Measurements from ENCODE around the gene TRIM45.
"Not testable (repeated sequence)": the region's sequence is repeated elsewhere in the genome, so short reads cannot be mapped to it uniquely, and the experiment has no call there.

Gene TRIM45

GRCh38 chr1:117105722-117106121, 15.8 kb downstream of the TRIM45 start:
- no peak for DNase-seq
- peaks cover 16% of the 10 kb centered on the region for H3K36me3 ChIP-seq
- no peak for TF ChIP-seq CTCF (IDR thresholded peaks at IDR 0.05; ENCODE audit: low read depth, low read length)

GRCh38 chr1:117104986-117105385, 16.6 kb downstream of the TRIM45 start:
- peaks cover 19% of the 10 kb centered on the region for H3K36me3 ChIP-seq

More at GRCh38 chr1:117105722-117106121, 15.8 kb downstream of the TRIM45 start:
- Histone ChIP-seq H3K27ac (no peak overlapping the region), H3K9me3 (ENCODE audit: severe bottlenecking) (no peaks in the 10 kb centered on the region), H3K4me3 (ENCODE audit: low read depth, low read length) (no peak overlapping the region), H3K27me3 (ENCODE audit: insufficient read depth, low read depth, severe bottlenecking) (no peaks in the 10 kb centered on the region)

GRCh38 chr1:117101858-117102257, 19.7 kb downstream of the TRIM45 start:
- H3K4me3 ChIP-seq (ENCODE audit: low read depth, low read length); H3K27ac ChIP-seq; DNase-seq; H3K9me3 ChIP-seq (ENCODE audit: severe bottlenecking); H3K27me3 ChIP-seq (ENCODE audit: insufficient read depth, low read depth, severe bottlenecking): not testable (repeated sequence)
- peaks cover 42% of the 10 kb centered on the region for H3K36me3 ChIP-seq

More at GRCh38 chr1:117104986-117105385, 16.6 kb downstream of the TRIM45 start:
- H3K27me3 ChIP-seq (ENCODE audit: insufficient read depth, low read depth, severe bottlenecking), result no peaks in the 10 kb centered on the region
- no peak for DNase-seq
- H3K27ac ChIP-seq, result no peak overlapping the region
- no peak overlapping the region for H3K4me3 ChIP-seq (ENCODE audit: low read depth, low read length)
- no peaks in the 10 kb centered on the region for H3K9me3 ChIP-seq (ENCODE audit: severe bottlenecking)
- no peak for TF ChIP-seq CTCF (IDR thresholded peaks at IDR 0.05; ENCODE audit: low read depth, low read length)

DNA sequence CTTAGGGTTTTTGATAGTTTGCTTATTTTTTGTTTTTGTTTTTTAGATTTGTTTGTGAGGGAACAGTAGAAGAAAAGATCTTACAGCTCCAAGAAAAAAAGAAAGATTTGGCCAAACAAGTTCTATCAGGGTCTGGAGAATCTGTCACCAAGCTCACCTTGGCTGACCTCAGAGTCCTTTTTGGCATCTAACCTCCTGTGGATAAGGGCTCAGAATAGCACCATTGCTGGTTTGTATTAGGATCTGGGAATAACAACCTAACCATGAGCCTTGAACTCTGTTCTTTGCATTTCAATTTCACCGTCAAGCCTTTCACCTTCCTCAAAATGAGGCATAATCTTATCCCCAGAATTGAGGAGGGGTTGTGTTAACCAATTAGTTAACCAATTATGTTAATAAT, 20.2 kb downstream of the TRIM45 start:
- TF ChIP-seq CTCF (IDR thresholded peaks at IDR 0.05; ENCODE audit: low read depth, low read length), result no peak
- H3K27ac ChIP-seq, result no peak overlapping the region
- DNase-seq, result no peak
- H3K36me3 ChIP-seq, result peaks cover 45% of the 10 kb centered on the region
- no peaks in the 10 kb centered on the region for H3K9me3 ChIP-seq (ENCODE audit: severe bottlenecking)
- no peak overlapping the region for H3K4me3 ChIP-seq (ENCODE audit: low read depth, low read length)
- no peaks in the 10 kb centered on the region for H3K27me3 ChIP-seq (ENCODE audit: insufficient read depth, low read depth, severe bottlenecking)

DNA sequence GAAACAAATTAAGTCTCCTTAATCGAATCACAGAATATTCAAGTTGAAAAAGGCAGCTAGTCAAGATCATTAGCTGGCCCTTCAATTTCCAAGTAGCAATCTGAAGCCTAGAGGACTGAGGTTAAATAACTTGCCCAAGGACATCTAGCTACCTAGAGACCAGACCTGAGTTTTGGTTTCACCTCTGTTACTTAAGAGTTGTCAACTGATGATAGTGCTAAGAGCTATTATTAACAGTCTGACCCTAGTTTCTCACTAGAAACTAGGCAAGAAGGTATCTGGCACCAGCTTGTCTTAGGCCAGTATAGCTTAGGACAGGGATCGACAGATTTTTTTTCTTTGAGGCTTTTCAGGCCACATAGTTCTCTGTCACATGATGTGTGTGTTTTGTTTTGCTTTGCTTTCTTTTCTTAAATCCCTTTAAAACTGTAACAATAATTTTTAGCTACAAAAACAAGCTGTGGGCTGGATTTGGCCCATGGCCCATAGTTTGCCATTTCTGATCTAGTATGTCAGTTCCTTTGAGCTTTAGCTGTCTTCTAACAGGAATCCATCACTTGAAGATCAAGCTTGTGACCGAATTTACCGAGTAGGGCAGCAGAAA, 23.2 kb downstream of the TRIM45 start:
- no peak for TF ChIP-seq CTCF (IDR thresholded peaks at IDR 0.05; ENCODE audit: low read depth, low read length)
- Histone ChIP-seq H3K9me3 (ENCODE audit: severe bottlenecking) (no peaks in the 10 kb centered on the region), H3K27me3 (ENCODE audit: insufficient read depth, low read depth, severe bottlenecking) (no peaks in the 10 kb centered on the region), H3K4me3 (ENCODE audit: low read depth, low read length) (no peak overlapping the region), H3K27ac (no peak overlapping the region), H3K36me3 (peaks cover 52% of the 10 kb centered on the region)
- no peak for DNase-seq

GRCh38 chr1:117097443-117097842, 24.1 kb downstream of the TRIM45 start:
- H3K27ac ChIP-seq, result no peak overlapping the region
- no peak for DNase-seq
- H3K36me3 ChIP-seq, result peaks cover 46% of the 10 kb centered on the region
- H3K9me3 ChIP-seq (ENCODE audit: severe bottlenecking), result no peaks in the 10 kb centered on the region
- H3K4me3 ChIP-seq (ENCODE audit: low read depth, low read length), result no peak overlapping the region
- TF ChIP-seq CTCF (IDR thresholded peaks at IDR 0.05; ENCODE audit: low read depth, low read length), result no peak
- H3K27me3 ChIP-seq (ENCODE audit: insufficient read depth, low read depth, severe bottlenecking), result no peaks in the 10 kb centered on the region
